NK-92 (cell line): Measurements from ENCODE around the gene TRIM46.
"Not testable (repeated sequence)": the region's sequence is repeated elsewhere in the genome, so short reads cannot be mapped to it uniquely, and the experiment has no call there.

Experiments
- DNase-seq: peaks from one replicate; lab custom pipeline; 2025; ENCODE audit not compliant: unreplicated experiment; lab: John Stamatoyannopoulos, UW

TRIM46 gene

DNA sequence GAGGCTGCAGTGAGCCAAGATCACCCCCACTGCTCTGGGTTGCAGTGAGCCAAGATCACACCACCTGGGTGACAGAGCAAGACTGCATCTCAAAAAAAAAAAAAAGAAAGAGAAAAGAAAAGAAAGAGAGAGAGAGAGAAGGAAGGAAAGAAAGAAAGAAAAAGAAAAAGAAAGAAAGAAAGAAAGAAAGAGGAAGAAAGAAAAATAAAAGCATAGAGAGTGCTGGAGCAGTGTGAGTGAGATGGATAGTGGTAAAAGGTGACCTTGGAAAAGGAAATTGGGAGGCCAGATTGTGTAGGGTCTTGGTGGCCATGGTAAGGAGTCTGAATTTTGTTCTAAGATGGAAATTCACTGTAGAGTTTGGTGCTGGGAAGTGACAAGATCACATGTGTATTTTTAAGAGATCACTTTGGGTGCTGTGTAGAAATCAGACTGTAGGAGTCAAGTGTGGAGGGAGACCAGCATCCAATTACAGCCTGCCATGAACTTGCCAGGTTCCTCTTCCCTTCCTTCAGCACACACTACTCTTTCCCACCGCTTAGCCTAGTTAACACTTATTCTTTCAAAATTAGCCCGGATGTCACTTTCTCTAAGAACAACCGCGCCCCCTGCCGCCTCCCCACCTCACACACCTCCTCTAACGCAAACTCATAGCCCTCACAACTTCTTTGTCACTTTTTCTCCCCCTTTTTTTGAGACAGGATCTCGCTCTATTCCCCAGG, 52.7 kb downstream of the TRIM46 start:
- peak; percentile 4 for DNase-seq

DNA sequence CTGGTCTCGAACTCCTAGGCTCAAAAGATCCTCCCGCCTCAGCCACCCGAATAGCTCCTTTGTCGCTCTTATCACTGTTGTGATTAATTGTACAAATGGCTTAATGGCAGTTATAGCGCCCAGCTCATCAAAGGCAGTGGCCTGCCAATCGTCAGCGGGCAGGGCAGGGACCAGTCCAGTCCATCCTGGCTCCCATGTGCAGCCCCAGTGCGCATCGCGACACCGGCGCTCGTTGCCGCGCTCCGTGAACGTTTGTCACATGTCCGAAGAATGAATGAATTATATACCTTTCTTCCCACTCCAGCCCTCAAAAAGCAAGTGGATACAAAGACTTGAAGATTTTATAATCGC, 53.2 kb downstream of the TRIM46 start:
- DNase-seq = no peak

DNA sequence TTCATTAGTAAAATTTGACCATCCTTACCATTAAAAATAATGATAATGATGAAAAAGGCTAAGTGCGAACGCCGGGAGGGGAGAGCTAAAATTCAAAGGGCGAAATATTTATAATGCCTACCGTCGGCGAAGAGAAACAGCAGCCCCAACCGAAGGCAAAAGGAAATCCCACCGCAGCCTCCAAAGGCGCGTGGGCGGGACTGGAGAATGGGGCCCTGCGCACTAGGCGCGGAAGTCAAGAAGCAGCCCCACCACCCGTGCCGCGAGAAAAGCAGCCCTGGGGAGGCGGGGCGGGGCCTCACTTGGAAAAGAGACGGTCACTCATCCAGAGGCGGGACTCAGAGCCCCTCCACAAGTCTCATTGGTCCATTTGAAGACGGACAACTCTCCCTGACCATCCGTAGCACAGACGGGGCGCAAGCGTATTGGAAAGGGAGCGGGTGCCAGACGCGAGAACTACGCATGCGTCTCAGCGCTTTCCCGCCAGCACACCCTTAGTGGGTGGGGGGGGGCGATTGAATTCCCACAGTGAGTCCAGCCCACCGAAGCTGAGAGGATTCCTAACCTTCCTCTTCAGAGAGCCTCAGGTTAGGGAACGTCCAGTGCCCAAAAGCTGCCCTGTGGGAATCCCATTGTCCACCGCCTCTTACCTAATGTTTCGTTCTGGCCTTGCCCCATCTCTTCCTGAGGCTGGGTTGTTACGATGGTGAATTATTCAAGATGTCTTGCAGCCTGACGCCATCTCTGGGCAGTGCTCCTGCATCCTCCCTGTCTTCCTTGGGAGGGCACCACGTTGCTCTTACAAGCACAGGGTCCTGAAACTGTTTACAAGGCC, 53.8 kb downstream of the TRIM46 start:
- DNase-seq = peak; percentile 89

DNA sequence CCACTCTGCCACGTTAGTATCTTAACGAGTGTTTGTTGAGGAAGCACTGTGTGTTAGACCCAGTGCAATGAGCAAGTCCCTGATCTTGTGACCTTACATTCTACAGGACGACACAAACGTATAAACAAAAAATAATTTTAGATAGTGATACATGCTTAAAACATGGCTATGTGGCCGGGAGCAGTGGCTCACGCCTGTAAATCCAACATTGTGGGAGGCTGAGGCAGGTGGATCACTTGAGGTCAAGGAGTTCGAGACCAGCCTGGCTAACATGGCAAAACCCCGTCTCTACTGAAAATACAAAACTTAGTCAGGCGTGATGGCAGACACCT, 54.4 kb downstream of the TRIM46 start:
- DNase-seq = no peak

DNA sequence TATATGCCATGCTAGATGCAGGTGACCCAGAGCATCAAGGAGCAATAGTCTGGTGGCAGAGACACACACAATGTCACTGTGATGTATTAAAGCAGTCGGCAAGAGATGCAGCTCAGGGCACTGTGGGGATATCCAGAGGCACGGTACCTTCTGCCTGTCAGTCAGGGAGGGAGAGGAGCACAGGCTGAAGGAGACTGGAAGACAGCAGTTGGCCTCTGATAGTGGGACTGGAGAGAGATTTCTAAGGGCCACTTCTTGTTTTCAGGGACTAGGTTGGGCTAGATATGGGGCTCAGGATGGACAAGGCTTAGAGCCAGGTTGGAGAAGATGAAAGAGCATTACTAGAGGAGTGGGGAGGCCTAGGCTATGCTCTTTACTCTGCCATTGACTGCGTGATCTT, 57.7 kb downstream of the TRIM46 start:
- DNase-seq = not testable (repeated sequence)

DNA sequence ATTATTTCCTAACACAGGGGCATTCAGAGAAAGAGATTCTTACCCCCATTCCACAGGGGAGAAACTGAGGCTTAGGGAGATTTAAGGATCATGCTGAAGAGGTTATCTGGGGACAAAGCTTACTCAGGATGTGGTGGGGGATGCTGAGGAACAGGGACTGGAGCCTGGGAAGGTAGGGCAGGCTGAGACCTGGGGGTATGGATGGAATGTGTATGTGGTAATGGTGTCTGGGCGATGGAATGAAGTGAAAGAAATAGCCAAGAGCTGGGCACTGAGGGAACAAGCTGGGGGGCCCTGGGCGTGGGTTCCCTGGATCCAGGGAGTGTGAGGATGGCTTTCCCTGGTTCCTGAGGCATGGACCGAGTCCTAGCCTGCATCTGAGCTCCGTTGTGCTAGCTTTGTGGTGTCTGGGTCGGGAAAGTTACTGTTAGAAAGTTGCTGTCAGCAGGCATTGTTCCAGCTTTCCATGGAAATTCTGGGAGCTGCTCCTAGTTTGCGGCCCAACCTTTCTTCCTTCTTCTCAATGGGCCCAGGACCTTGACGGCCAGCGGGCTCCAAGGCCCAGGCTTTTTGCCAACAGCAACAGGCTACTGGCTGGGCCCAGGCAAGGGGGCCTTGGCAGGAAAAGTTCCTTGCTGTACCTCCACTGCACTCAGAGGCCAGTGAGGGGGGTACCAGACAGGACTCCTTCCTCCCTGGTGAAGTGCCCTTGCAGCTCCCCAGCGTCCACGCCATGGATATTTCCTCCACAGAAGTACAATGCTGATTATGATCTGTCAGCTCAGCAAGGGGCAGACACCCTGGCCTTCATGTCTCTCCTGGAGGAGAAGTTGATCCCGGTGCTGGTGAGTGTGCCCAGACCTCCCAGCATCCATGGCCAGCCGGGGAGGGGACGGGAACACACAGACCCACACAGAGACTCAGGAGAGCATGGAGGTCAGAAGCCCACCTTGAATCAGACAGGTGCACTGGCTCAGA, 58.6 kb downstream of the TRIM46 start:
- DNase-seq = not testable (repeated sequence)

DNA sequence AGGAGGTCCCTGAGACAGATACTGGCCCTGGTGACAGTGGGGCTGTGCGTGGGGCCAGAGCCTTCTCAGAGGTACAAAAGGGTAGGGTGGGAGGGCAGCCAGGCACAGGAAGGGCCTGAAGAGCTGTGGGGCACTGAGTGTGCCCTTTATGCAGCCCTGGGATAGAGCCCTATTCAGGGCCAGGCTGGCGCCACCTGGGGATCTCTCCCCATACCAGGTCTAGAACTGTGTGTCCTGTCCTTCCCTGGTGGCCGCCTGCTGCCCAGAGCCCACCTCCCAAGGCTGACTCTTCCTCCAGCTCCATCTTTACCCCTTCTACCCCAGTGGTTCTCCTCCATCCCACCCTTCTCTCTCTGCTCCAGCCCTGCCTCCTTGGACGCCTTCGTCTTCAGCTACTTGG, 59.9 kb downstream of the TRIM46 start:
- DNase-seq = not testable (repeated sequence)
